HG02642 (cell line): Measurements from ENCODE around the gene SAPCD1.
A peak's percentile ranks its signal among the peaks of the same experiment; 100 is the strongest.

ENCODE experiments used
- ATAC-seq: cut with Tn5 transposase; IDR thresholded peaks from one replicate; pipeline ENCODE4 v1.9.1; 2021; ENCODE audit warnings: mild to moderate bottlenecking; ENCODE audit not compliant: unreplicated experiment, poor library complexity

Gene SAPCD1

DNA sequence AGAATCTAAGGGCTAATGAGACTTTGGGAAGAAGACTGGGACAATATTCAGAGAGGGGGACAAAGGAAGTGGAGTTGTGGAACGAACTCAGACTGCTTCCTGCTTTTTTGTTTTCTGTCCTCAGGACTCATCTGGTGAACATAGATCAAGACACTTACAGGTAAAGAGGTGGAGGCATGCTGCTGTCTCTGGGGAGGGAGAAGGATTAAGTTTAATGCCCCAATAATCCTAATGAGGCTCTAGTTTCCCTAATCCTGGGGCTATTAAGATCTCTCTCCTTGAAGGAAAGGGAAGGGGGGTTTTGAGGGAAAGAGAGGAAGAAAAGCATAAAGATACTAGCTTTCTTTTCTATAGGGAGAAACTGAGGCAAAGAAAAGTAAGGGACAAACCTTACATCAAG is 18.0 kb upstream of the SAPCD1 start:
- no peak for ATAC-seq

DNA sequence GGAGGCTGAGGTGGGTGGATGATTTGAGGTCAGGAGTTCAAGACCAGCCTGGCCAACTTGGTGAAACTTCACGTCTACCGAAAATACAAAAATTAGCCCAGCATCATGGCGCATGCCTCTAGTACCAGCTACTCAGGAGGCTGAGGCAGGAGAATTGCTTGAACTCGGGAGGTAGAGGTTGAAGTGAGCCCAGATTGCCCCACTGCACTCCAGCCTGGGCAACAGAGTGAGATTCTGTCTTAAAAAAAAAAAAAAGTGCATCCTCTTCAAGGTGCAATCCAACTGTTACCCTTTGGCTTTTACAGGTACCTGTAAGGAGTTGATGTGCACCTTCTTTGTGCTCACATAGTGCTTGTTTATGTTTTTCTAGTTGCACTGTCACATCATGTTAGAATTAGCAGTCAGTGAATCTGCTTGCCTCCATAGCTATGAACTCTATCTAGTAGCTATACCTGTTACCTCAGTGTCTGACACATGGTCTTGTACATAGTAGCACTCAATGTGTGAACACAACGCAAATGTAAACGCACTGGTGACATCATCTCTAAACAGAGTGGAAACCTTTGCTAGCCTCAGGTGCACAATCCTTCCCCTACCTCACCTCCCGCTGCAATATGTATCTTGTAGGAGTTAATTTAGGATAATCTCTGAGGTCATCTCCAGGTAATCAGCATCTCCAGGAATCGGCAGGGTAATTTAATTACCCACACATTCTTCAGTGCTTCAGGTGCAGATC is 13.0 kb upstream of the SAPCD1 start:
- no peak for ATAC-seq

GRCh38 chr6:31750411-31751022 is 11.9 kb upstream of the SAPCD1 start:
- ATAC-seq = no peak

- ATAC-seq = no peak
These were observed 9.6 kb upstream of the SAPCD1 start for GRCh38 chr6:31752739-31753319.

DNA sequence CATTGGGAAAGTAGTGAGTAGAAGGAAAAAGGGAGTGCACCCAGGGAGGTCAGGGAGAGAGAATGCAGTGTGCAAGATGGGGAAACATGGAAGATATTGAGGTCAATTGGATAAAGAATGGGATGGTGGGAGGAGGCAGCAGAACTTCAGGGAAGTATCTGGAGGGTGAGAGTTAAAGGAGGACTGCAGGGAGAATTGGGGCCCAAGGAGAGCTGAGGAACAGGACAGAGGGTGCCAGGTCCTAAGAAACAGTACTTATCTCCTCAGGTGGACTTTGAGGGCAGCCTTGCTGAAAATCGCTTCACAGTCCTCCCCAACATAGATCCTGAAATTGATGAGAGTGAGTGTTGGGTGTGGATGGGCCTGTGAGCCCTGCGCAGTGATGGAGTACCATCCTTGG is 4.2 kb upstream of the SAPCD1 start:
- ATAC-seq = no peak

DNA sequence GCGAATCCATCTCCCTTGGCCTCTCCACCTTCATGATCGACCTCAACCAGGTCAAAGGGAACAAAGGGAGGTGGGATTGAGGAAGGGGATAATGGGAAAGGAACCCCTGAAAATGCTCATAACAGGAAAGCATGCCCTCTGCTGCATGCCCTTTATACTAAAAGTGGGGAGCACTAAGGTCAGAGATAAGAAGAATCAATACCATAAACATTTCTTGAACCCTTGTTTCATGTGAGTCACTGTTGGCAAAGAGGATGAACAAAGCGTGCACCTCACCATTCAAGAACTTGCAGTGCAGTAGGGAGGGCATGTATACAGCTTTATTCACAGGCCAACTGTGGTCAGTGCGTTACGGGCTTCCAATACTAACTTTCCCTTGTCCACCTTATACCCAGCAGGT is 1.7 kb upstream of the SAPCD1 start:
- ATAC-seq = no peak

DNA sequence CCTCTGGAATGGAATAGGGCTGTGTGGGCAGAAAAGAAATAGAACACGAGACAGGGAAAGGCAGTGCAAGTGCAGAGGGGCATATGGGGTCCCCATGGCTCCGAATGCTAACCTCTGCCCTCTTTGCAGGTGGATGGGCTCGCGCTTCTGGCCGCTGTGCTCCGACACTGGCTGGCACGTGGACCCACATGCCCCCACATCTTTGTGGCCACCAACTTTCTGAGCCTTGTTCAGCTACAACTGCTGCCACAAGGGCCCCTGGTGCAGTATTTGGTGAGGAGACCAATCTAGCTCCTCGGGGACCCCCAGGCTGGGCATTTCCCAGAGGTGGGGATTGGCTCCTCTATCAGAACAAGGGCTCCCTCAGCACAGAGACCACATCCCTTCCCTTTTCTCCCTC is 1.1 kb upstream of the SAPCD1 start:
- ATAC-seq = no peak

DNA sequence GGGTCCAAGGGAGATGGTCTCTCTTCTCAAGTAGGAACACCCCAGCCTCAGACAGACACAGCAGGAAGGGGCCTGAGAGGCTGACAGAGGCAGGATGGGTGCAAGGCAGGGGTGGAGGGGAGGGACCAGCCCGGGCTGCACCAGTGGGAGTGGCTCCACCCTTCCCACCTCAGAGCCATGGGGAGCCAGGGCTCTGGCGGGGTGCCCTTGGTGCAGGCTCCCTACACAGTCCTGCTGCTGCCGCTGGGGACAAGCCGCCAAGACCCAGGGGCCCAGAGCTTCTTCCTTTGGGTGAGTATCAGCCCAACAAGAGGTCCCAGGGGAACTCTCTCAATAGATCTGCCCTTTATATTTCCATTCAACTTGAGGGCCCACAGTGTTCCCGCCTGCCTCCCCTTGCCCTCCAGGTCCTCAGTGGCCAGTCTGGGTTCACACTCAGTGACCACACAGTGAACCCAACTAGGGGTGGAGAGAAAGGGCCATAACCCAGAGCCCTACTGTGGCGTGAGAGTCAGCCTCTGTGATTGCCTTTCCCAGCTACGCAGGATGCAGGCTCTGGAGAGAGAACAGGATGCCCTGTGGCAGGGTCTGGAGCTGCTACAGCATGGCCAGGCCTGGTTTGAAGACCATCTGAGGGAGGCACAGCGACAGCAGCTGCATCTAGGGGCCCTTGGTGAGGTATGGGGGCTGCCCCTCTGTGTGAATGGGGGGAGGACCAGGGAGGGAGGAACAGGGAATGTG is 592 bp downstream of the SAPCD1 start:
- ATAC-seq = no peak

- no peak for ATAC-seq
These were observed 1.1 kb downstream of the SAPCD1 start for GRCh38 chr6:31763619-31763940.

DNA sequence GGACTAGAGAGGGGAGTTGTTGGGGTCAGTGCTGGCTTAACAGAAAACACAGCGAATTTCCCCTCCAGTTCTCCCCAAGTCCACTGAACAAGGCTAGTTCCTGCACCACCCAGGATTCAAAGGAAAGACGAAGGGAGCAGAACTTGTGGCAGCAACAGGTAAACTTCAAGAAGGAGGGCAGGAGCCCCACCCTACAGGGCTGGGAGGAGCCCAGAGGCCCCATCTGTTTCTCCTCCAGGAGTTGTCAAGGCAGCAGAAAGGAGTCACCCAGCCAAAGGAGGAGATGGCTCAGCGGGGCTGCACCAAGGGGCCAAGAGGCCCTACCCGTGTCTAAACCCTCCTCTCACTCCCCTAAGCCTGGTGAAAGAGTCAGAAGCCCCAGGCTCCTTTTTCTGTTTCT is 1.7 kb downstream of the SAPCD1 start:
- ATAC-seq = no peak

DNA sequence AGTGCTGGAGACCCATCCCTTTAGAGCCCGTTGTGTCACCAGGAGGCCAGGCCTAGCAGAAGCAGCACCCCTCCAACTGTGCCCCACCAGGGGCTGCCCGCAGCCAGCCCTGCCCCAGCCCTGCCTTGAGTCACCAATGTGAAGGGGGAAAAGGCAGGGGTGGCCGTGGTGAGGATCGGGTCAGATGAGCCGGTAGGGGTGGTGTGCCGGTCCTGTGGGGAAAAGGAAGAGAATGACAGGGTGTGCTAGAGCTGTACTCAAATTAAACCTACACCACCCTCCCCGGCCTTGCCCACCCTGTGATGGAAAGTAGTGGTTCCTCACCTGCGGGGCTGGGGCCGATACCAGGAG is 3.1 kb downstream of the SAPCD1 start:
- ATAC-seq = no peak

DNA sequence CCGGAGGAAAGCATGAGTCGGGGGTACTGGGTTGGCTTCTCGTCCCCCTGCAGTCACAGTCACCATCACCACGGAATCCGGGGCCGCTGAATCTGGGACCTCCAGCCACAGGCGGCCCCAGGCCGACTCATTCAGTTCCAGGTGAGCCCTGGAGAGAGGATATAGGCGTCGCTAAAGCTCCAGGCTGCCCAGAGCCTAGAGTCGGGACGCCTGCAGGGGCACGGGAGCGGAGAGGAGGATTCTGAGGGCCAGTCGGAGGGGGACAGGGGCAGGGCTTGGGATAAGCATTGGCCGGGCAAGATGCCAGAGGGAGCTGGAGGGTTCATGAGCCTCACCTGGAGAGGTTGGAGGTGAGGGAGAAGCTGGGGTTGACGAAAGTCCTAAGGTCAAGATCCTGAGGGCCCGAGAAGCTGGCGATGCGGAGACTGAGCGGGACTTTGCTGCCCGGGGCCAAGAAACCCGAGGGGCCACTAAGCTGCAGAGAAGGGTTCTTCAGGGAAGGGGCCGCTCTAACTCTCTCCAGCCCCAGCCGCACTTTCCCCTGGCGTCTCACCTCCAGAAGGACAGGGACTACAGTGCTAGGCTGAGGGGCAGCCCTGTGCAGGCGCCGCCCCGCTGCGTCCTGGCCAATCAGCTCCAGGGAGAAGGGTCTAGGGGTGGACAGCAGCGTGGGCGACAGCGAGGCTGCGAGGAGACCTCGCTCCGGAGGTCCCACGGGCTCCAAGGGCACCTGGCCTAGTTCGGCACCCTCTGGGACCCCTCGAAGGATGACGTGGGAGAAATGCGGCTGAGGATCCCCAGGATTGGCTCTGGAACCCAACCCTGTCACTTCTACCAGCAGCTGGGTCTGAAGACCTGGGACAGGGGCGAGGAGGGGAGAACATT is 3.7 kb downstream of the SAPCD1 start:
- no peak for ATAC-seq

DNA sequence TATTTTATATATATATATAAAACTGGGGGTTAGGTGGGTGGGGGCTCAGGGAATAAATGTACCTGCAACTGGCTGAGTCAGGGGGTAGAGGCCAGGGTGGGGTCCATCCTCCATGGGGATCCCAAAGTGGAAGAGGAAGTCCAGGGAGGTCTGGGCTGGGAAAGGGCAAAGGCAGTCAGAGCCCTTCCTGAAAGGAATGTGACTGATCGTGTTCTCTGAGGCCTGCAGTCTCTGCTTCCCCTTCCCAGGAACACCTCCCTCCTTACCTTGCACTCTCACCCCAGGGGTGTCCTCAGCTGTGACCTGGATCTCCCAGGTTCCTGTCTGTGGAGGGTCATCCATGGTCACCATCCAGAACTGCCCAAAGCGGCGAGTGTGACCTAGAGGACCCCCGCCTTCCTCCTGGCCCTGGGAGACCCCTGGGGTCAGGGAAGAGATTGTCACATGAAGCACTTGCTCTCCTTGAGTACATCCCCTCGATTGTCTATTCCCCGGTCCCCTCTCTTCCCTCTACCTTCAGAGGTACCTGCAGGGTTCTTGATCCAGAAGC is 4.7 kb downstream of the SAPCD1 start:
- ATAC-seq = no peak

GRCh38 chr6:31768363-31769257 is 6.2 kb downstream of the SAPCD1 start:
- ATAC-seq = no peak

DNA sequence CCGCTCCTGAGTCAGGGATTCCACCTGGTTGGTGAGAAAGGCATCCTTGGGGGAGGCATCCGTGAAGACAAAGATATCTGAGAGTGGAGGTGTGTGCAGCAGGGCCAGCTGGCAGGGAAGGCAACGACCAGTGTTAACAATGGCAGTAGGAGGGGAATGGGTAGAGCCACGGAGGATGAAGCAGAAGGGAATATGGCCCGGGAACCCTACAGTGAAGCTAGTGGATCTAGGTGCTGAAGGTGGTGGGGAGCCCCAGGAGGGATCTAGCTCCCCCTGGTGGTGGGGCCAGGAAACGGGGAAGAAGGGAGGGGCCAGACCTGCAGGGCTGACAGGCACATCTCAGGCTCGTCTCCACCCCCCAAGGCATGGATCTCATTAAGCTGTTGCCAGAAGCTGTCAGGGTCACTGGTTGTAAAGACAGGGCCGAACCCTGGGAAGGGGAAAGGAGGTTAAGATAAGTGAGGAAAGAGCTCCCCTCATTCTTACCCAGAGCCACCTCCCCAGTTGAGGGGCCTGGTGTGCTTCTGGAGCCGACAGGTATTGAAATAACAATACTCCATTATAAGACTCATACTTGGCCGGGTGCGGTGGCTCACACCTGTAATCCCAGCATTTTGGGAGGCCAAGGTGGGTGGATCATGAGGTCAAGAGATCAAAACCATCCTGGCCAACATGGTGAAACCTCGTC is 7.4 kb downstream of the SAPCD1 start:
- ATAC-seq = peak; percentile 54

GRCh38 chr6:31770860-31771259 is 8.4 kb downstream of the SAPCD1 start:
- no peak for ATAC-seq

DNA sequence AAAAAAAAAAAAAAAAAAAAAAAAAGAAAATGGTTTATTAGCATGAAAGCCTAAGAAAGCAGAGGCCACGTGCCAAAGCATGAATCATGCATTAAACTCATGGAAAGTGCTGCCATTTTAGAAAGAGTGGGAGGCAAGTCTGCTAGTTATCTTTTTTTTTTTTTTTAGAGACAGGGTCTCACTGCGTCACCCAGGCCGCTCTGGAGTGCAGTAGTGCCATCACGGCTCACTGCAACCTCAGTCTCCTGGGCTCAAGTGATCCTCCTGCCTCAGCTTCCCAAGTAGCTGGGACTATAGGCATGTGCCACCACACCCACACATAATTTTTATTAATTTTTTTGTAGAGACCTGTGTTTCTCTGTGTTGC is 9.5 kb downstream of the SAPCD1 start:
- ATAC-seq = no peak

DNA sequence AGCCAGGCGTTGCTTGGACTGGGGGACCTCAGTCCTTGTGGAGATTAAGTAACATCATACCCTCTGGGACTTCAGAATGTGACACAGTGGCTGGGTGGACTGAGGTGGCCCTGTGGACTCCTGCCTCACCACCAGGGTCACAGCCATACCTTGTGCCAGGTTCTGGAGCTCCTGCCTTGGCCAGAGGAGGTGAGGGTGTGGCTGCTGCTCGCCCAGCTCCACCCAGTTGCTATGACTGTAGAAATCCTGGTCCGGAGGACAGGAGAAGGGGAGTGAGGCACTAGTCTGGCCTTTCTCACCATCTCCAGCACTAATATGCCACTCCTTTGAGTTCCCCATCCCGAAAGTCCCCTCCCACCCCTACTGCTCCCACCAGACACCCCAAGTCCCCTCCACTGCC is 12.7 kb downstream of the SAPCD1 start:
- ATAC-seq = no peak
